Dedifferentiated amniotic fluid mesenchymal stem cell (primary cell): Measurements from ENCODE around the gene PROM1.

Experiments
- DNase-seq: peaks from one replicate; pipeline ENCODE4 v3.0.0-alpha.2; 2016; ENCODE audit errors: extremely low spot score

The PROM1 gene

DNA sequence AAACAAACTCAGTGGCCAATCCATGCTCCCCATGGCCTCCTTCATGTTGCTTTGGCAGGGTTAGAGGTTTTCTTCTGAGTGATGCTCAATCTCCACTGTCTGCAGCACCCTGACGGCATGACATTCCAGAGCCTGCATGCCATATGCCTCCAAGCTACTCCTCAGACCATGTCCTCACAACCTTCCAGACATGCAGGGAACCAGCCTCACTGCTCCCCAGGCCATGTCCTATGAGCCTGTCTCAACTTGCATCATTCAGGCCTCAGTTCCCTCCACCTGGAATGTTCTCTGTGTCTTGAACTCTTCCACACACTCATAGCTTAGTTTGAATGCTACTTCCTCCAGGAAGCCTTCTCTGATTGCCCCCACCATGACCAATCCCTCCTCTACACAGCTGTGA lies 18.8 kb downstream of the PROM1 start:
- no peak for DNase-seq

DNA sequence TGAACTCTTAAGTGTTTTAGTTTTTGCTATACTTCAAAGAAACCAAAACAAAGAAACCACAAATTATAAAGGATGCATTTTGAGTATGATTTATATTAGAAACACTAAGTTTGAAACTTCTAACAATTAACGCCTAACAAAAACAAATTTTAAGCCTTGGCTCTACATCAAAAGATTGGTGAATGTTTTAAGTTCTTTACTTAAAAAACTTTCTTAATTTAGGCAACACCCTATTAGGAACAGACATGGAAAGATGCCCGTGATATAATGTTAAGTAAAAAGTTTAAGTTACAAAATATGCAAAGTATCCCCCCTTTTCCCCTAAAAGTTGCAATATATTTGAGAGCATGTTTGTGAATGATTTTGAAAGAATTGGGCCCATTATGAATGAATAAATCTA lies 21.2 kb downstream of the PROM1 start:
- no peak for DNase-seq

DNA sequence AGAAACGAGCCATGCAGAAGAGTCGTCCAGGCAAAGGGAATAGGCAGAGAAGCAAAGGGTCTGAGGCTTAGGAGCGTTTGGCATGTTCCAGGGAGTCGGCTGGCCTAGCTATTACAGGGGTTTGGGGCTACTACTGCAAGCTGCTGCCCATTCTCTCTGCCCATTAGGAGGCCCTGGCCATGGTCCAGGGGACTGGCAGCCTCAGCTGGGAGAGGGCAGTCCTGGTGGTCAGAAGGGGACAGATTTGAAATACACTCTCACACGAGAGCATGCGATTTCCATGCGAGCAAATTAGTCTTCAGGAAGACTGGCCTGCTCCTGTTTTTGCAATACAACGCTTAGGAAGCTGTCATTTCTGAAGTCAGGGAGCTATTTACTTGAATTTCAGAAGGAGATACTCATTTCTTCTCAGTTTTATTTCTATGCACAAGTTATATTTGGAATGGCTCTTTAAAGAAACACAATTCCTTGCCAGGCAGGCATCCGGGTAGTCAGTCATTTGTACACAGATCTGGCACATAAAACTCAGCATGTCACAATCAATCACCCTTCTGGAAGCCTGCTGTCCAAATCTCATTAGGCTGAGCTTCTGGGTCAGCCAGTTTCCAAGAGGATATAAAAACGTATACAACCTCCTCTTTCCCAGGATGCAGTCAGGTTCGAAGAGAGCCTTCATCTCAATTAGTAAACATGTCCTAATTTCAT lies 27.0 kb downstream of the PROM1 start:
- peak; percentile 24 for DNase-seq

DNA sequence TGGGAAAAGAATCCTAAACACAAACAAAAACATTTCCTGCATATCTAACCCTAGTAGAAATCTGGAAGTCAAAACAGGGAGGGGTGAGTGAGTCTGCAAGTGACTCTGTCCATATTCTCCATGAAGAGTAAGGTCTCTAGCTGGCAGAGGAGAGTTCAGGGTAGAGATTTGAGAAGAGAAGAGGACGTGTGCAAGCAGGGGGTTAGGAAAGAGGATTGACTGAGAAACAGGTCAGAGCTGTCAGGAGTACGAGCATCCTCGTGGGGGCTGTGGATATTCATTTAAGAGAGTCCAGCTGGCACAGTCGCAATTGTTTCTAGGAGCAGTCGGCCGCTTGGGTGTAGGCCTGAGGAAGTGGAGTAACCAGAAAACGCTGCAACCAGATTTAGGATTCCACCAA lies 27.9 kb downstream of the PROM1 start:
- no peak for DNase-seq

DNA sequence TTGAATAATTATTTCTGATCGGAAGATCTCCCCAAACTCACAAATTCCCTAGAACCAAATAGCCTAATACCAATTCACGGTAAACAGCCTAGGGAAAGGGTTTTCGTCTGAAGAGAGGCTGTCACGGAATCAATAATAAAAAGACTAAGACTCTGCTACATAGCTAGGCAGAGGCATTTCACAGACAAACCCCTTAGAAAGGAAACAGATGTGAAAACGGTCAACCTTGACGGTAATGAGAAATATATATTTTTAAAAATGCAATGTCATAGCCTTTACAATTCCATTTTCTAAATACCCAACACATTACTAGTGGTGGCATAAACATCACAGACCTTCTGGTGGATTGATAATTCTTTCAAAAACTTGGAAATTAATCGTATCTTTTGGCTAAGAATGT lies 28.4 kb downstream of the PROM1 start:
- DNase-seq: no peak

DNA sequence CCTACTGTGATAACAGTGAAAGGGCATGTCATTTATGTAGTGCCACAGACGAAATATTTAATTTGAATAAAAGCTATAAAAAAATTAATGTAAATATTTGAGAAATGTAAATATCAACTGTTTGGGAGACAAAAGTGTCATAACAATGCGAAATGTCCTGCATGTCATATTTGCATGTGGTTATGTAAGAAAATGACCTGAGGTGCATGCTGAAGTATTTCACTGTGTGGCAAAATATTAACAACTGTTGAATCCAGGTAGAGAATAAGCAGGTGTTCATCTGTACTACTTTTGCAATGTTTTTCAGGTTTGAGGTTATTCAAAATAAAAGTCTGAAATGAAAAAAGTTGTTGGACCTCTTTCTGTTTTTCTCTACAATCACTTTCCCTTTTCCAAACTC lies 30.9 kb downstream of the PROM1 start:
- DNase-seq: no peak

DNA sequence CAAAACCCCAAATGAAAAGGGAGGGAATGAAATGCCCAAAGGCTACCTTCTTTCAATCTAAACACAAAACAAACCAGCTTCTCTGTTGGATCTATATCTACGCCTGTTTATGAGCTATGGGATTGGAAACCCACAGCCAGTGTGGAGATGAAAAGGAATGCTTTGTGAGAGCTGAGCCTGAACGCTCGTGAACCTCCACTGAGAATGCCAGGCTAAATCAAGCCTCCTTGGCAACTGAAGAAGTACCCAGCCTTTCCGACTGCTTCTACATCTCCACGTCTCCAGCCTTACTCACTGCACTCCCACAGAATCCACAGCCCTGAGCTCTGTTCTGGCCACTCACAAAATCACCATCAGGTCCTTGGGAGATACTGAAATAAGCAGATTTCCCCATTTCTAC lies 31.8 kb downstream of the PROM1 start:
- no peak for DNase-seq

DNA sequence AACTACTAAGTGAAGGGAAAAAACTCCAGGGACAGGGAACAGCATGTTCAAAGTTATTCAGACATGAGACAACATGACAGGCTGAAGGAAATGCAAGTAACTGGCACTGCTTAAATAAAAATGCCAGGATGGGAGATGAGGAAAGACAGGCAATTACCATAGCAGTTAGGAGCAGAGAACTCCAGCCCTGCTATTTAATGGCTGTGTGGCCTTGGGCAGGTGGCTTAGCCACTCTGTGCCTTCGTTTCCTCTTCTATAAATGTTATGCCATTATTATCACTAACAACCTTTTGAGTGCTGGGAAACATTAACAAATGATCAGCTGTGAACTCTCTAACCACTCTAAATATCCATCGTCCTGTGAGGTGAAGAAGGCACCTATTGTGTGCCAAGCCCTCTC lies 32.7 kb downstream of the PROM1 start:
- no peak for DNase-seq

DNA sequence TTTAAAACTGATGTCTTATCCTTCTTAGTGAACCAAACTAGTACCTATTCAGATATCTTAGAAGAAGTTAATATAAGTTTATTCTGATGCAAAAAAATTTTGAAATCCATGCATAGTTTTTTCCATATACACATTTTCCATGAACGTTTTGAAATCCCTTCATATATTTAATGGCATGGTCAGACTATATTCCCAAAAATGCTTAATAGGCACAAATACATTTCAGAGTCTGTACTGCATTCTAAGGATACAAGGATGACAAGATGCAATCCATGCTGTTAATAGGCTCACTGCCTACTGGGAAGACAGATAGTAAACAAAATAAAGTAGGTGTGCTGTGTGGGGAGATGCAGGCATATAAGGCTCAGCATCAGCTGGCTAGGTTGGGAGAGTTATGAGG lies 33.2 kb downstream of the PROM1 start:
- DNase-seq: no peak

DNA sequence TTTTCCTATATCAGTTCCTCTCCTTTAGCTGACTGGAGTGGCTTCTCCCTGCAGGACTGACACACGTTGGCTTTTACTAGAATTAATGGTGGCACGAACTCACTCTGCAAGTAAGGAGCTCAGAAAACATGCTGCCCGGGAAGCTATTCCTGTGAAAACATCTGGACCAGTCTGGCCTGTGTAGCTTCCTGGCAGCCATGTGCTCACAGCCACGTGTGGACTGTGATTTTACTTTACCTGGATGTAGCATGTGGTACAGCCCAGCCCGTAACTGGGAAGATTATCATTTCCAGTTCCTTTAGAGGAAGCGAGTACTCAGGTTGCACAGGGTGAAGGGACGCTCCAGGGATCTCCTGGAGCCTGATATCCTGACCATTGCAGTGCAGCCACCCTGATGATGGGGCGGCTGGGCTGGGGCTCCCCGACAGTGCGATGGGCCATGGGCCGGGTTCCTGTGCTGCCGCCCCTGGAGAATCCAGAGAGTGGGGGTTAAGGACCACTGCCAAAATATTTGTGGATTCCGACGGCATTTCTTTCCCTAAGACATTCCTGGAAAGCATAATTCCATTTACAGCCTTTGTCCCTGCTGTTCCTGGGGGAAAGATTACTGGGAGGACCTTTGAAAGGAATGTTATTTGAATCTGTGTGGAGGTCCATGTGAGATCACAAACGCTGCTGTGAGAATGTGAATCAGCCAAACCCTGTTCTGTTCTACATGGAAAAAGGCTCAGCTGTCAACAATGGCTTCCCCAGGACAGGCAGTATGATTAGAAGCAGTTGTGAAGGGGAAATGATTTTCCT lies 35.0 kb downstream of the PROM1 start:
- no peak for DNase-seq

DNA sequence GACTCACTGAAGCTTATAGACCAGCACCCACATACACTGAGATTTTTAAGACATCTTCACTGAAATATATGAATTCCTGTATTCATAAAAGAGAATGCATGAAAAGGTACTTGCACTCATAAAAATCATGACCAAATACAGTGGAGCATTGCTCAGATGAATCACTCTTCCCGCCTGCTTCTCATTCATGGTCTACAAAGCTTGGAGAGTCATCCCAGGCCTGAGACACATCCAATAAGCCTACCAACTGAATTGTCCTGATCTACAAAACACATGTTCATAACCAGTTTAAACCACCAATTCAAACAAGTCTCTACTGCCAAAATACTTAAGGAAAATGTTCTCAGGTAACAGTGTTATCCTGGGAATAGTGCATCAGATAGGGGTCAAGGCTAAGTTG lies 38.1 kb downstream of the PROM1 start:
- no peak for DNase-seq

DNA sequence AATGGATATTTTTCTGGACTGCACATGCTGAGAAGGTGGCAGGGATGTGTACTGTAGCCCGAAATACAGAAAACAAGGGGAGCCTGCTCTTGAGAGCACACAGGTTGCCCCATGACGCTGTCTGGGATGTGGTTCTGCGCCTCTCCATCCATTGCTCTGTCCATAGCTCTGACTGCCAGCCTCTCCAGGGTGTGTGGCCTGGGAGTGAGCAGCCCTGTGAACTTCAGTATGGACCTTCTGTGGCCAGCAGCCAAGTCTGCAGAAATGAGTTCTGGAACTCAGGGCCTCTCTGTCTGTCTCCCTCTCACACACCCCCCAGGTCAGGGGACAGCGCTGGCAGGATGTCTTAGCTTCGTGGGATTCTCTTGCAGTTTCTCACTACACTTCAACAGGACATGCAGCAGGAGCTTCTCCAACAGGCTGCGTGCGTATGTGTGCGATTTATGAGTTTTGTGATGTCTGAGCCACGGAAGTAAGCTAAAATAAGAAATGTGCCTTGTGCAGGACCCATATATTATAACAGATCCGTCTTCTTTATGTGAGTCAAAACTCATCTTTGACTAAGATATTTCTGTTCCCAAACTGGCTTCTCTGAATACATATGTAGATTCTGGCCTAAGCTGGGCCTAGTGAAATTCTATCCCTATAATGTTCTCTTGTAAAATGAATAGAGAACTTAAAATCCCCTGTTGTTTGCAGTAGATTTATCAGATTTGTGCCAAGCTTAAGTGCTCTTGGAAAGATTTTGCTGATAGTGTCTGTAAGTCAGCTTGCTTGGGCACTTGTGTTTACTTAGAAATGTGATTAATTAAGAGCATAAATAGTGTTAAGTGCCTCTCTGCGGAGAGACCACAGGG lies 40.0 kb downstream of the PROM1 start:
- no peak for DNase-seq

DNA sequence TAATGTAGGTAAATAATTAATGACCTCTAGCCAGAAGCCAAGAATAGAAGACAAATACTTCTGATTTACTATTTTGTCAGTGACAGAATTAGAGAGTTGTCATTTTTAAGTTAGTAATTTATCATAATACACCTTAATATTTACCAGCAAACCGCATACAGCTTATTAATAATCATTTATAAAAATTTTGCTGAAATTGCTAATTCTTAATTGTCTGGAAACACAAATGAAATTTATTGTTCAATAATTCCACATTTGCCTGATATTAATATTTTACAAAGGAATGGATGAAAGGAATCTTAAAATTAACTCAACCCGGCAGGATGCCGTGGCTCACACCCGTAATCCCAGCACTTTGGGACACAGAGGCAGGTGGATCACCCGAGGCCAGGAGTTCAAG lies 44.7 kb downstream of the PROM1 start:
- DNase-seq: no peak

DNA sequence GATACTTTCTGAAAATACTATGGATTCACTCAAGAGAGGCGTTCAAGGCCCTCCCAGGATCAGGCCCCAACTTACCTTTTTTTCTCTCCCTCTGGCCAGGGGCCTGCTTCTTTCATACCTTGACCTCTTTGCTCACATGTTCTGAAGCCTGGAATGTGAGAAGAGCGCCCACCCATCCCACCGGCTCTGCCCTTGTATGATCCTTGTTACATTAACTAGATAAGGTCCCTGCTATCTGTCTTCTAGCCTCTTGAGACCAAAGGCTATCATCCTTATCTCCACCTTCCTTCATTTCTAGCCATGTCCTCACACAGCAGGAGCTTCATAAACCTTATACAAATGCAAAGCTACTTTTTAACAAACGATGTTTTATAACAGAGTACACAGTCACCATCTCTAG lies 45.9 kb downstream of the PROM1 start:
- no peak for DNase-seq

DNA sequence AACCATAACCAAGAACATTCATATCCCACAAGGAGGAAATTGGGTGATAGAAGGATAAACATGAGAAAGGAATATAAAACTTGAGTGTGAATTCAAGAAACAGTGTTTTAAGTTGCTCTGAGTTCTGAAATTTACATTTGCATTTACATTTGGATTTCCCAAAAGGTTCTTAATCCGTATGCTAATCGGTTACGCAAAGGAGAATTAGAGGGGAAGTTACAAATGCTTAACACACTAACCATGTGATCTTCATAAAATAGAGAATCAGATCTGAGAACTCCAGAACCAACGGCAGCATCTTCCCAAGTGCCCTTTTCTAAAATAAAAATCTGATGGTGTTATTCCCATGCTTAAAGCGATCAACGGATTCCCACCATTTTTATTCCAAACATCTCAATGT lies 48.0 kb downstream of the PROM1 start:
- no peak for DNase-seq

DNA sequence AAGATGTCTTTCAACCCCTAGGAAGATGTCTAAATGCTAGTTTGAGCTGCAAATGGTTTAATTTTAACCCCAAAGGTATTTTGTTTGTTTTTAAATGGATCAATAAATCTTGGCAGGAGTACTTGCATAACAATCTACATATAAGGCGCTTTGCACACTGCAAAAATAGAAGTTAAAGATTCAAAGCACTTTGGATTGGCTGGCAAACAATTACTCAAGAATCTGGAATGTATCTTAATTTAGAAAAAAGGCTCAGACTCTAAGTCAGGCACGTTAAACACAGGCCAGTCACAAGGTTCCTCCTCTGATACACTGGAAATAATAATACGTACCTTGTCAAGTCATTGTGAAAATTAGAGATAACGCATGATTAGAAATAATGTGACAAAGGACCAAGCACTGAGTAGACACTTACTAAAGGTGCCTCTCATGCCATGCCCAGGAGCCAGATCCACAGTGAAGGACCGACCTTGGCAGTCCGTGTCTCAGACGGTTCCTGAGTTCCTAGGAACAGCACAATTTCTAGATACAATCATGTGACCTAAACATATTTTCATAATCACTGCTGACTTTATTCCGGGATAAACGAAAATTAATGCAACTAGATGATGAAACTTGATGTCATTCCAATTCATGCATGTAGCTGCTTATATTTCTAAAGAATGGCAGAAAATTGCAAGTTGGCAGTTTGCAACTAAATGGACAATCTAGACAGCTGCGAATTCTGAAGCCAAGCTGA lies 49.6 kb downstream of the PROM1 start:
- peak; percentile 84 for DNase-seq

DNA sequence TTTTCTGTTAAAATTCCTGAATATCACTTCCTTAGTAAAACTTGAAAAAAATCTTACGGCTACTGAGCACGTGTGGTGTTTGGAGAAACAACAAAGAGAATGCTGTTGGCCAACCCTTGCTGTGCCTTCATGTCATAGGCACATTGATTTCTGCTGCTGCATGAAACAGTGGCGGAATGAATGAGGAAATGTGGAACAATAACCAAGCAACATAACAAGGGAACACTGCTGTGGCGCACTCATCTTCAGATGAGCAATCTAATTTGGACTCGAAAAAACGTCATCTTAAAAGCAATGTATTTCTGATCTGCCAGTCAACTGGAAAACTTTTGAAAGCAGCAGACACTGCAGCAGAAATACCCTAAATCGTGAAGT lies 51.4 kb downstream of the PROM1 start:
- no peak for DNase-seq

DNA sequence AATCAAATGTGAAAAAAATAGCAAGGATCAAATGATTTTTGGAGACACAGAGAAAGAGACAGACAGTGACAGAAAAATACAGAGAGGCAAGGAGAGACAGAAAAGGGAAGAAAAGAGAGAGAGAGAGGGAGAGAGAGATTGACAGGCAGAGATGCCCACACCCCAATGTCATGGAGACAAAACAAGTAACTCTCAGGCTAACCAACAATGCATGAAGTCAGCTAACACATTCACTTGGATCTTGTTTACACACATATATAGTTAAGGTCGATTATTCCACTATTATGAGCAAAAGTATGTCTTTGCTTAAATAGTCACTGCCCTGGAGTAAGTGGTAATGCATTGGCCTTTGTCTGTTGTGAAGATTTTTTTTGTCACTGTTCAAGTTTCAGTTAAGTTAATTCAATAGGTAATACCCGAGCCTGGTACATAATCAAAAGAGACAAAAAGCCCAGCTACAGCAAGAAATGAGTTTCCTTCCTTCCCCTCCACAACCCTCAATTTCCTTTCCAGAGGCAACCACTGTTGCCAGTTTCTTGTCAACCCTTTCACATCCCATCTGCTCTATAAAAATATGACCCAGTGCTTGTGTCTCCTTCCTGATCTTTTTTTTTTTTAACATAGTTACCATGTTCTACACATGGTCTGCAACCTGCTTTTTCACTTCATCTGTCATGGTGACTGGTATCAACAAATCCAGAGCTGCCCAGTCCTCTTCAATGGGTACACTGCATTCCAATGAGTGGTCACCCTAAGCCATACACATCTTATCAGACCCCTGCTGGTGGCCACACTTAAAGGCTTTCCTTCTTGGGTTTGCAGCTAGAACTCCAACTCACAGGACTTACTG lies 52.1 kb downstream of the PROM1 start:
- DNase-seq: no peak

DNA sequence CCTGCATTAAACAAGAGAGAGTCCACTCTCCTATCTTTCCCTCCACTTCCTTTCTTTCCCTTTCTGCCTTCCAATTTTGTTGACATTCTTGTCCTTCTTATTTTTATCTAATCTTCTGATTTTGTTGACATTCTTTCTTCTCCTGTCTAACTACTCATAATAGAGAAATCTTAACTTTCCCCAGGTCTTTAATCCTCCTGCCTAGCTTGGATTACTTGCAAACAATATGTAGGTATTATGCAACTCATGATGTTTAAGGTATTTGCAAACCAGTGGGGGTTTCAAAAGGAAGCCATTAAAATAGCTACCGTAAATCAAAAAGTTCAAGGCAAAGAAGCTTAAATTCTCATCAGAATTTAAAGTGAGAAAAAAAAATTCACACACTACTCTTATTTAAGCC lies 53.9 kb downstream of the PROM1 start:
- no peak for DNase-seq

DNA sequence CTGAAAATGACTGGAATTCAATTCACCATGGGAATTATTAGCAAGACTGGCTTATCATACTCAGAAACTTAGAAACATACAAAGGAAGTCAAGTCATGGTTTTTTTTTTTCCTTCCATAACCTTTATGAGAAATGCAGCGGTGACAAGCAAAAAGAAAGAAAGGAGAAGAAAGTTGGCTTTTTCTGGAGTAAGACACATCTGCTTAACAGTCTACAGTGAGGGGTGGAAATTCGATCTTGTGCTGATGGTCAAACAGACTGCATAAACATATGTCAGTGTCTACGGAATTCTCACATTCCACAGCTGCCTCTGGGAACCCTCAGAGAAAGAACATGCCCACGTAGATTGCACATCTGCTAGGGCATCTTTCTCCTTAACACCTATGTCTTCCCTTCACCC lies 54.6 kb downstream of the PROM1 start:
- DNase-seq: peak; percentile 78

DNA sequence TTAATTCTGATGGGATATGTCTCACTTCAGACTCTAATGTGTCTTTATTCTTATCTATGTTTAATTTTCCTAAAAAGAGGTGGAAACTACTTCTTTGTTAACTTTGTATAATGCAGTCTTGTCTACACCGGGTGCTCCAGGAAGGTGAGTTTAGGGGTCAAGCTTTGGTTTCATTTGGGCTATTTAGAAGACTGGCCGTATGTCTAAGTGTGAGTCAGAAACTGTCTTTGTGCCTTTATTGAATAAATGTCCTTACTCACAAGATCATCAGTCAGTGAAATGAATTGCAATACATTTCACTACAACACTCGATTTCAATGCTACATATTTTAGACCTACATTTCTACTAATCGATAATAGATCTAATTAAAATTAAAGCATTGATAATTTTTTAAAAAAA lies 56.2 kb downstream of the PROM1 start:
- DNase-seq: no peak
